Fibroblast of lung (primary cell): Measurements from ENCODE around the gene MBNL2. TPM values are rescaled to one million over a fixed set of nuclear protein-coding genes. Genes with fewer than 3 reads are reported as not detected.

Experiments used
- DNase-seq, 2 donors: peaks; one replicate each; pipeline versions ENCODE4 v3.0.0 to v3.0.0-alpha.2; 2010; ENCODE audit warnings: low read depth in 2 of 2
- H2AFZ ChIP-seq: 2 replicates; pipeline ENCODE4 v1.5.1; 2012; ENCODE audit warnings: low read length, control low read depth, inconsistent platforms
- H3K27ac ChIP-seq: 2 replicates; pipeline ENCODE4 v1.5.1; 2011; ENCODE audit warnings: low read length, control low read depth; ENCODE audit not compliant: insufficient read depth
- H3K27me3 ChIP-seq: 2 replicates; pipeline ENCODE4 v1.5.1; 2011; ENCODE audit warnings: mild to moderate bottlenecking, low read length; ENCODE audit not compliant: control insufficient read depth, insufficient read depth
- H3K36me3 ChIP-seq: 2 replicates; pipeline ENCODE4 v1.5.1; 2011; ENCODE audit warnings: low read length; ENCODE audit not compliant: control insufficient read depth, insufficient read depth
- H3K4me1 ChIP-seq: 2 replicates; pipeline ENCODE4 v1.5.1; 2011; ENCODE audit warnings: low read length; ENCODE audit not compliant: control insufficient read depth, insufficient read depth; ENCODE audit errors: extremely low read depth
- H3K4me2 ChIP-seq: 2 replicates; pipeline ENCODE4 v1.5.1; 2011; ENCODE audit warnings: low read length, control low read depth; ENCODE audit not compliant: insufficient read depth; ENCODE audit errors: extremely low read depth
- H3K4me3 ChIP-seq, 4 experiments: fragments of 200-600 bp in 1 of 4; sonication (generic) in 1 of 4; replicated peaks in 1 of 4; 2 replicates each; pipeline ENCODE4 v1.5.1; 2011 to 2016; ENCODE audit warnings: low read length in 4 of 4, low read depth in 3 of 4, mild to moderate bottlenecking in 3 of 4, control low read depth in 2 of 4, inconsistent platforms in 1 of 4, mixed read lengths in 1 of 4; ENCODE audit not compliant: insufficient read depth in 1 of 4; ENCODE audit errors: control extremely low read depth in 1 of 4
- H3K79me2 ChIP-seq: 2 replicates; pipeline ENCODE4 v1.5.1; 2012; ENCODE audit warnings: mild to moderate bottlenecking, low read length, inconsistent platforms; ENCODE audit not compliant: control insufficient read depth, insufficient read depth
- H3K9ac ChIP-seq: 2 replicates; pipeline ENCODE4 v1.5.1; 2011; ENCODE audit warnings: mild to moderate bottlenecking, low read length, control low read depth; ENCODE audit not compliant: insufficient read depth
- H3K9me3 ChIP-seq: 2 replicates; pipeline ENCODE4 v1.5.1; 2012; ENCODE audit warnings: low read depth, low read length; ENCODE audit not compliant: control insufficient read depth, insufficient read depth
- H4K20me1 ChIP-seq: 2 replicates; pipeline ENCODE4 v1.5.1; 2011; ENCODE audit warnings: low read length; ENCODE audit not compliant: control insufficient read depth, insufficient read depth; ENCODE audit errors: extremely low read depth
- CTCF ChIP-seq, 2 donors: IDR thresholded peaks in 1 of 2; conservative IDR thresholded peaks in 1 of 2; 1 replicate in 1 of 2; 2 replicates in 1 of 2; pipeline ENCODE4 v1.5.1; 2011 to 2012; ENCODE audit warnings: low read length in 2 of 2, control low read depth in 1 of 2, inconsistent platforms in 1 of 2, low read depth in 1 of 2, mild to moderate bottlenecking in 1 of 2
- EZH2 ChIP-seq: IDR thresholded peaks from 2 replicates; pipeline ENCODE4 v1.5.1; 2012; ENCODE audit warnings: low read length, control low read depth, mild to moderate bottlenecking; ENCODE audit errors: missing control alignments
- polyA plus RNA-seq, 2 donors: library from polyadenylated mRNA; depleted of rRNA in 1 of 2; stranded (reverse) in 1 of 2; unstranded in 1 of 2; fragments of >200 nt; gene quantifications; 2 replicates each; pipeline ENCODE4 v1.2.1, GENCODE V29; 2011 to 2012; ENCODE audit warnings: missing spikeins in 1 of 2
- total RNA-seq: library from RNA; depleted of rRNA; stranded (reverse); fragments of >200 nt; gene quantifications from 2 replicates; pipeline ENCODE4 v1.2.1, GENCODE V29; 2014

Gene MBNL2
- total and polyA plus RNA-seq, 2 donors (not counting 1 experiment from before 2014, with no cell fraction given), result 48.9 to 61.1 TPM

GRCh38 chr13:97327506-97328221, 105.5 kb downstream of the MBNL2 start:
- Histone ChIP-seq H3K79me2 (peaks cover 24% of the 10 kb centered on the region), H4K20me1 (no peaks in the 10 kb centered on the region), H3K4me1 (peaks cover 20% of the 10 kb centered on the region), H3K27ac (no peak overlapping the region), H2AFZ (no peak overlapping the region), H3K9me3 (no peaks in the 10 kb centered on the region), H3K36me3 (no peaks in the 10 kb centered on the region), H3K4me2 (peak overlapping the region; percentile 38), H3K9ac (no peak overlapping the region), H3K4me3 (no peak overlapping the region), H3K27me3 (no peaks in the 10 kb centered on the region)
- no peak for TF ChIP-seq EZH2
- no peak for TF ChIP-seq CTCF (conservative IDR thresholded peaks at IDR 0.05 in 1 of 2, IDR thresholded peaks at IDR 0.05 in 1 of 2; ENCODE audit: low read depth in 1 of 2, low read length in 2 of 2)
- DNase-seq, result peak in 1 of 2 donors; percentile 66

- TF ChIP-seq CTCF (conservative IDR thresholded peaks at IDR 0.05 in 1 of 2, IDR thresholded peaks at IDR 0.05 in 1 of 2; ENCODE audit: low read depth in 1 of 2, low read length in 2 of 2) (no peak), EZH2 (no peak)
- Histone ChIP-seq H2AFZ (no peak overlapping the region), H3K4me3 (no peak overlapping the region), H4K20me1 (no peaks in the 10 kb centered on the region), H3K36me3 (no peaks in the 10 kb centered on the region), H3K79me2 (peaks cover 24% of the 10 kb centered on the region), H3K9ac (no peak overlapping the region), H3K27me3 (no peaks in the 10 kb centered on the region), H3K4me2 (peak overlapping the region; percentile 26), H3K9me3 (no peaks in the 10 kb centered on the region), H3K4me1 (peaks cover 14% of the 10 kb centered on the region), H3K27ac (peak overlapping the region; percentile 40)
- peak; percentile 74 to 88 for DNase-seq
These were observed 106.2 kb downstream of the MBNL2 start for GRCh38 chr13:97328222-97328790.

GRCh38 chr13:97329331-97329730, 107.2 kb downstream of the MBNL2 start:
- no peak overlapping the region for H3K9ac ChIP-seq
- H3K4me1 ChIP-seq, result peaks cover 12% of the 10 kb centered on the region
- H3K9me3 ChIP-seq, result no peaks in the 10 kb centered on the region
- TF ChIP-seq EZH2 (no peak), CTCF (conservative IDR thresholded peaks at IDR 0.05 in 1 of 2, IDR thresholded peaks at IDR 0.05 in 1 of 2; ENCODE audit: low read depth in 1 of 2, low read length in 2 of 2) (no peak)
- H3K36me3 ChIP-seq, result no peaks in the 10 kb centered on the region
- H4K20me1 ChIP-seq, result no peaks in the 10 kb centered on the region
- DNase-seq, result peak in 1 of 2 donors; percentile 47
- no peak overlapping the region for H2AFZ ChIP-seq
- H3K4me3 ChIP-seq, result no peak overlapping the region
- H3K79me2 ChIP-seq, result peaks cover 19% of the 10 kb centered on the region
- no peak overlapping the region for H3K4me2 ChIP-seq
- H3K27ac ChIP-seq, result no peak overlapping the region
- no peaks in the 10 kb centered on the region for H3K27me3 ChIP-seq
